GM18867 (cell line): ENCODE measurements around the gene SHANK2.
"Not testable (repeated sequence)": the region's sequence is repeated elsewhere in the genome, so short reads cannot be mapped to it uniquely, and the experiment has no call there.

Experiments used
- ATAC-seq: cut with Tn5 transposase; IDR thresholded peaks from one replicate; pipeline ENCODE4 v1.9.1; 2021; ENCODE audit warnings: mild to moderate bottlenecking, moderate library complexity; ENCODE audit not compliant: unreplicated experiment

The SHANK2 gene

DNA sequence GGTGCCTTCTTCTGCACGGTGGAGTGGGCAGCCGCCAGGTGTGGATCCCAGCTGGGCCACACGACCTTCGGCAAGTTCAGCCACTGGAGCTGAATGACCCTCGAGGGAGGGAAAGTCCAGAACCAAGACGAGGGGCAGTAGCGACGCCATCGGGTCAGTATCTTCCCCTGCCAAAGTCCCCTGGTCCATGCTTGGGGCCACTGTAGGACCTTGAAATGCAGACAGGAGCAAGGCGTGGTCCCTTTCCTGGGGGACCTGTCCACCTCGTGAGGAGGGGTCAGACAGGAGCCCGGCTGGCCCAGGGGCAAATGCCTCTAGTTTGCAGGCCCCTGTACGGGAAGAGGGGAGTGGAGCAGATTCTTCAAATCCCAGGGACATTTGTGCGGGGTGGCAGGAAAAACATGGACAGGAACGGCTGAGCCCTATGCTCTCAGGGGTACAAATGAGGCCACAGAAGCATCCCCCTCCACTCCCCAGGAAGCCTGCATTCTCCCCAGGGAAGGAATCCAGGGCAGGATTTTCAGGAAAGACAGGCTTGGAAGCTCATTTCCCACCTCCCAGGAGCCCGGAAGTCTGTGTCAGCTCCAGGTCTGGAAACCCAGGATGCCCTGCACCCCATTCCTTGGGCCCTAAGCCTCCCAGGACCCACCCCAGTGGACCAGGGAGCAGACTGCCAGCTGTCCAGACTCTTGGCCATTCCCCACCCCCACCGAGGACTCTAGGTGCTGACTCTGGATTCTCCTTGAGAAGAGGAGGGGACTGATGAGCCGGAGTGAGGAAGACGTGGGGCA is 6.6 kb downstream of the SHANK2 start:
- no peak for ATAC-seq

DNA sequence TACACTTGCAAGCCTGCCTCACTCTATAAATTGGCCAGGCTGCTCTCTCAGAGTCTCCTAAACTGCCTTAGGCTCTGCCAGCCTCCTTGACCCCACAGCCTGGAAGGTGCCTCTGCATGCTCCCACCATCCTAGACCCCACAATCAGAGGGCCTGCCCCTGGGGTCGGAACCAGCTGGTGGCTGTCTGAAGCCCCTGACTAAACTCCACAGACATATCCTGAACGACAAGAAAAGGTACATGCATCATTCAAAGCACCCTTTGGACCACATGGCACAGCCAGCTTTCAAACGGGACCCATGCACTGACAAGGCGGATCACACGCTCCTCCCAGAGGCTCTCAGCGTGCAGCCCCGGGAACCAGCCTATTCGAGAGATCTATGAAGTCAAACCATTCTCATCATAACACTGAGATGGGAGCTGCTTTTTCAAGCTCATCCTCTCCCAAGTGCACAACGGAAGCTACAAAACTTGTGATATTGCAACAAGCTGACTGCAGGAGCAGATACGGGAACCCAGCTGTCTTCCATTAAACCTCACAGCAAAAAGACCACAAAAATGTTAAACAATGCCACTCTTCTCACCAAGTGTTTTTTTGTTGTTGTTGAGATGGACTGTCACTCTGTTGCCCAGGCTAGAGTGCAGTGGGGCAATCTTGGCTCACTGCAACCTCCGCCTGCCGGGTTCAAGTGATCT is 8.1 kb downstream of the SHANK2 start:
- no peak for ATAC-seq

DNA sequence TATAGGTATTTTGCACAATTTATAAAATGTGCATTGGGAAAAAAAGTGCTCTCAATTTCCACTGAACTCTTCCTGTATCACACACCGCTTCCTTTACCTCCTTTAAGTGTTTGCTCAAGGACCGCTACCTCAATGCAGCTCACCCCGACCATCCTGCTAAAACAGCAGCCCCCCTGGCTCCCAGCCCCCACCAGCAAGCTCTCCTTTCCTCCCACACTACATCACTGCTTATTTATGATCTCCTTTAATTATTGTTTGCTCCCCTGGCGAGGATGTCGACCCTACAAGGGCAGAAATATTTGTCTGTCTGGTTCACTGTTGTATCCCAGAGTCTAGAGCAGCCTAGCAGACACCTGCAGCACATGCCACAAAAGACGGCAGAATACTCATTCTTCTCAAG is 10.0 kb downstream of the SHANK2 start:
- ATAC-seq, result no peak

DNA sequence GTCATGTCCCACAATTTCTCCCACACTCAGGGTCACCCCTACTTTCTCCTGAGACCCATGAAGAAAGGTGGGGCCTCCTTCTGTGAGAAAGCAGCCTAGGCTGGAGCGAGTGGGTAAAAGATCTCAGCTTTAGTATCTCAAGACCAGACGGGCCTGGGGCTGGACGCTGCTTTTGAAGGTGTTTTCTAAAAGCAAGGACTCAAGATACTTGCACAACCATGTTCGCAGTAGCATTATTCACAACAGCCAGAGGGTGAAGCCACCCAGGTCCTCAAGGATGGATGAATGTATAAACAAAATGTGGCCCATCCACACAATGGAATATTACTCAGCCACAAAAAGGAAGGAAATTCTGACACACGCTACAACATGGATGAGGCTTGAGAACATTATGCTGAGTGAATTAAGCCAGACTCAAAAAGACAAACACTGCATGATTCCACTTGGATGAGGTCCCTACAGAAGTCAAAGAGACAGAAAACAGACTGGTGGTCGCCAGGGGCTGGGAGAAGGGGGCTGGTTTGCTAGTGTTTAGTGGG is 10.6 kb downstream of the SHANK2 start:
- no peak for ATAC-seq

DNA sequence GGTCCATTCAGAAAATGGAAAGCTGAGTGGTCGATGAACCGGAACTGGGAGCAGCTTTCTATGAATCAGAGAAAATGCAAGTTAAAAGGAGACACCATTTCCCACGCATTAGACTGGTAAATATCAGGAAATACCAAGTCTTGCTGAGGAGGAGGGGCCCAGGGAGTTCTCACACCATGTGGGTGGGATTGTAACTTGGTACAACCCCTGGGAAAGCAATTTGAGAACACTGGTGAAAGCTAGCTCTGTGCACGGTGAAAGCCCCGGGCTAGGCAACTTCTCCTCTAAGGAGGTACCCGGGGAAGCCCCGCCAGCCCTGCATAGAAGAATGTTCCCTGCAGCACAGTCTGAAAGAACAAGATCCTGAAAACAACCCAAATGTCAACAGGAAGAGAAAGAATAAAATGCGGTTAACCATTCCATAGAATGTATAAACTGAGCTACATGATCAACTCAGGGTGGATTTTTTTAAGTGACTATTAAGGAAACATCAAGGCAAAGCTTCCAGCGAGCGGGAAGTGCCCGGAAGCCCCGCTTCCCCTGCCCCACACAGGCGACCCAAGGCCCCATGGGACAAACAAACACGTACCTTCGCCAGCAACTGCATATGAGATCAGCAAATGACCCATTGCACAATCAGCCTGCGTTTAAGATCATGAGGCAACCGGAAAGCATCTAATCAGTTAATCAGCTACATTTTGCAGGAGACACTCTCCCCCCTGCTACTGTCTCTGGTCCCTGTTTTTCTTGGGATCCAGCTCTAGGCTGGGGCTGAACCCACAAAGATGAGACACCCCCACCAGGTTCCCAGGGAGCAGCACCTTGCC is 11.3 kb downstream of the SHANK2 start:
- ATAC-seq, result no peak

DNA sequence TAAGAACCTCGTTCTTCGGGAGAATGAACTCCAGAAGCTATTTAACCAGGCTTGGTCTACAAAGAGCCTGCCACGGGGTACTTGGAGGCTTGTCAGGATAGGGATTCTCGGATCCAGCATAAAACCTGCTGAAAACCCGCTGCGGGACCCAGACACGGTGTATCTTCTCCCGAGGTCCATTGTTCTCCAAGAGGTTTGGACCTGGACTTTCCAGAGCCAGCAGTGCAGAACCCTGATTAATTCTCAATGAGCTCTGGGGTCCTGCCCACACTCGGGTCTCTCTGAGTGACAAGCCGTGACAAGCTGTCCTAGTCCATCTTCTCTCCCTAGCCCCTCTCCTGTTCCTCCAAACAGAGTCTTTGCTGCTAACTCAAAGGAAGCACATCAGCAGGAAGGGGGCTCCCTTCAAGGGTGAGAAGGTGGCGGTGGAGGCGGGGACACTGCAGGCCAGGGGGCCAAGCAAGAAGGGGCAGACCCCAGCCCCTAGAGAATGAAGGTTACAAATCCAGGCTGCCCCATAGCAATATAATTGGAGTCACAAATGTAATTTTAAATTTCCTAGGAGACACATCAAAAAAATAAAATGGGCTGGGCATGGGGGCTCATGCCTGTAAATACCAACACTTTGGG is 12.2 kb downstream of the SHANK2 start:
- no peak for ATAC-seq

DNA sequence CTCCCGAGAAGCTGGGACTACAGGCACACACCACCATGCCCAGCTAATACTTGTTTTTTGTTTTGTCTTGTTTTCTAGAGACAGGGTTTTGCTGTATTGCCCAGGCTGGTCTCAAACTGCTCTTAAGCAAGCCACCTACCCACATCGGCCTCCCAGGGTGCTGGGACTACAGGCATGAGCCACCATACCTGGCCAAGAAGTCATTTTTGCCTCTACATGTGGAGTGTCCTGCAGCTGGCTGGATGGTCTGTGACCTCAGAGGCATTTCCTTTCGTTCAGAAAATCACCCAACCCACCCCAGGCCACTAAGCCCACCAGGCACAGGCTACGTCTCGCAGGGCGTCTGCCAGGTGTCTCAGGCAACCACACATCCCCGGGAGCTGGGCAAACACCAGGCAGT is 12.8 kb downstream of the SHANK2 start:
- ATAC-seq, result no peak

DNA sequence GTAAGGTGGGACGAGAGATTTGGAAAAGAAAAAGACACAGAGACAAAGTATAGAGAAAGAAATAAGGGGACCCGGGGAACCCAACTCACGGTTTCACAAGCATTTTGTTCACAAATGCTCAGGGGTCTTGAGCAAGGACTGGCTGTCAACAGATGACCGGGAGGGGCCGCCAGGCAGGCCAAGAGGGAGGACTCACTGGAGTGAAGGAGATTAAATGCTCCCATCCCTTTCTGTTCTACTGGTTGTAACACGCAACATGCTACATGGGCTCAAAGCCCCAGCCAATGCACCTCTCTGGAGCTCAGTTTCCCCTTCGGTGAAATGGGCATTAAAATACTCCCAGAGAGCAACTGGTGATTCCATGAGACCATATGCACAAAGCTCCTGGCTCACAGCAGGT is 13.4 kb downstream of the SHANK2 start:
- ATAC-seq, result no peak

DNA sequence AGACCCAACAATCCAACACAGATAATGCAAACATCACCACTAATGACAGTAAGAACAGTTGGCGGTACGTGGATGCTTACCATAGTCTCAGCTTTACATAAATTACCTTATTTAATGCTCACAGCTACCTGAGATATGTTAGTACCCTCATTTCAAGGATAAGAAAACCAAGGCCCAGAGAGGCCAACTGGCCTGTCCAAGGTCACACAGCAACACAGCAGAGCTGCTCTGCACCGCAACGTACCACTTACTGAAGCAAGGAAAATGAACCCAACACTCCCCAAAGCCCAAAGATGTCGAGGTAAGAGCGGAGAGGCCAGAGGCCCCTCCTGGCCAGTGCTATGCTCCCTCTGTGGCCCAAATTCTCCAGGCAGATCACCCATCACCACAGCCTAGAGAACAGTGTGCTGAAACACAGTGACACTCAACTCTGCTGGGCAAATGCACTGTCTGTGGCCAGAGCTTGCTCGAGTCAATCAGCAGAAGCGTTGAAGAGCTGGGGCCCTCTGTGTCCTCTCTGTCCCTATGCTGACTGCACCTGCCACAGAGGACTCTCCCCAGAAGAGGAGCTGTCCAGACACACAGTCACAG is 14.0 kb downstream of the SHANK2 start:
- no peak for ATAC-seq

DNA sequence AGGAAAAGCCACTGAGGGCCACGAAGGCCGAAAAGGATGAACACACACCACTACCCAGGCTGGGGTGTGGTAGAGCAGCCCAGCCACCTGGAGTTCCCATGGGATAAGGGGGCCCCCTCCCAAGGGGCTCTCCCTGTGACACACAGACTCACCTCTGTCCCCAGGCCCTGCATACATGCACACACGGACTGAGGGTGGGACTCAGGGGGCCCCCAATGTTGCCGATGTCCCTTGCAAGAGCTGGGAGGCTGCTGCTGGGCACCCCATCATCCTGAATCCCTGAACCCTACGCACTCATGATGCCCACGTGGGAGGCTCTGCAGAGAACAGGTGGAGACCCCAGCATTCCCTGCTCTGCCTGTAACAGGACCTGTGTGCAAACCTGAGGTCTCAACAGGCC is 14.5 kb downstream of the SHANK2 start:
- ATAC-seq, result no peak

DNA sequence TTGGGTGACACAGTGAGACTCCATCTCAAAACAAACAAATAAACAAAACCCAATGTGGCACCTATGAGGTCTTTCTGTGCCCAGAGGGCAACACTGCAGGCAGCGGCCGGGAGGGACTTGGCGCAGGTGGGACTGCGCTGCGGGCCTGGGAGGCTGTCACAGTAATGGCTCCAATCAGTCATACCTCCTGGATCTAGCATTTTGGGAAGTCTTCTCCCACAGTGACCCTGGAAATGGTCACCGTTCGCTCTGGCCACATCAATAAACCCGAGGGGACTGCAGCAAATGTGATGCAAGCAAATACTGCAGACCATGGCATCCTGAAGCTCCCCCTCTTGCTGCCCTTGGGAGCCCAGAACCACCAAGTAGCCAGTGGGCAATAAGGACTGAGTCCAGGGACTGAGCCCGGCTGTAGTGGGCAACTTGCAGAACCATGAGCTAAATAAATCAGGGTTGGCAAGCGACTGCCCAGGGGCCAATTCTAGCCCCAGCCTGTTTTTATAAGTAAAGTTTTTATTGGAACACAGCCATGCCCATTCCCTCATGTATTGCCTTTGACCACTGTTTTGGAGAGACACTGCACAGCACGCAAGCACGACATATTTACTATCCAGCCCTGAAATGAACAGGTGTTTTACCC is 15.4 kb downstream of the SHANK2 start:
- ATAC-seq, result no peak

DNA sequence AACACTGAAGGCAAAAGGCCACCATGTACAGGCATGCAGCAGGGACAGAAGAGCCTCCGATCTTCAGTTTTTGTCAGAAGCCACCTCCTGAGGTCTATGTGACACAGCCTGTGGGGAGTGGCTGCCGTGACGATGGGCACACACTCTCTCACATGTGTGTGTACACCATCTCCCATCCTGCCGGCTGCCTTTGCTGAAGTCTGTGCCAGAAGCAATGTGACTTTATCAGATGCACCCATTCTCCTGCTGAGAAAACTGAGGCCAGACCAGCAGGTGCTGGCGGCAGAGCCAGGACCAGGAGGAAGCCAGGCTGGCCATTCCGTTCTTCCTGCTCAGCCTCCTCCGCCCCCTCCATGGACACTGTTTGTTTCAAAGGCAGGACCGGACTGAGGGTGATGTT is 16.7 kb downstream of the SHANK2 start:
- no peak for ATAC-seq

DNA sequence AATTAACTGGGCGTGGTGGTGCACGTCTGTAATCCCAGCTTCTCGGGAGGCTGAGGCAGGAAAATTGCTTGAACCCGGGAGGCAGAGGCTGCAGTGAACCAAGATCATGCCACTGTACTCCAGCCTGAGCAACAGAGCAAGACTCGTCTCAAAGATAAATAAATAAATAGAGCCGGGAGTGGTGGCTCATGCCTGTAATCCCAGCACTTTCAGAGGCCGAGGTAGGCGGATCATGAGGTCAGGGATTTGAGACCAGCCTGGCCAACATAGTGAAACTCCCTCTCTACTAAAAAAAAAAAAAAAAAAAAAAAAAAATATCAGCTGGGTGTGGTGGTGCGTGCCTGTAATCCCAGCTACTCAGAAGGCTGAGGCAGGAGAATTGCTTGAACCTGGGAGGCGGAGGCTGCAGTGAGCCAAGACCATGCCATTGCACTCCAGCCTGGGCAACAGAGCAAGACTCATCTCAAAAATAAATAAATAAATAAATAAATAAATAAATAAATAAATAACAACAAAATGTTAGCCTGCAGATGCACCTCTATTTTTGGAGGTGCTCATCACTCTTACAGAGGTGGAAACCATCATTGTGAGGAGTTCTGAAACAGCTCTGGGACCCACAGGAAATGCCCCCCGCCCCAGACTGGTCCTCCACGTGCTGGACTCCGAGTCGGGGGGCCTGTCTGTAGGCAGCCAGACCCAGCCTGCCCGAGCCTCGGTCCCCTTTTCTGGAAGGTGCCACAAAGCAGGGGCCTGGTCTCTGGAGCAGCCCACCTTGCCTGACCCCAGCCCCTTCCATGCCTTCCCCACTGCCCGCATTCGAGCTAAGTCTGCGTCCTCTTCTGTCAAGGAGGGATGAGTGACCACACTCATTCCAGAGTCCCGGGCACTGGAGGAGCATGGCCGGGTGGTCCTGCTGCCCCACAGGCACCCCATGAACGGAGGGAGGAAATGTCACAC is 18.2 kb downstream of the SHANK2 start:
- not testable (repeated sequence) for ATAC-seq

DNA sequence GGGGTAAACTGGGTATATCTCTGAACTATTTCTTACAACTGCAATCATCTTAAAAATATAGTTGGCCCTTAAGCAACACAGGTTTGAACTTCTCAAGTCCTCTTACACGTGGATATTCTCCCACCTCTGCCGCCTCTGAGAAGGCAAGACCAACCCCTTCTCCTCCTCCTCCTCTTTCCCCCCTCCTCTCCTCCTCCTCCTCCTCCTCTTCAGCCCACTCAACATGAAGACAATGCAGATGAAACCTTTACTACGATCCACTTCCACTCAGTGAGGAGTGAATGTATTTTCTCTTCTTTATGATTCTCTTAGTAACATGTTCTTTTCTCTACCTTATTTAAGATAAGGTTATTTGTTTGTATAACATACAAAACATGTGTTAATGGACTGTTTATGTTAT is 20.0 kb downstream of the SHANK2 start:
- ATAC-seq, result no peak

DNA sequence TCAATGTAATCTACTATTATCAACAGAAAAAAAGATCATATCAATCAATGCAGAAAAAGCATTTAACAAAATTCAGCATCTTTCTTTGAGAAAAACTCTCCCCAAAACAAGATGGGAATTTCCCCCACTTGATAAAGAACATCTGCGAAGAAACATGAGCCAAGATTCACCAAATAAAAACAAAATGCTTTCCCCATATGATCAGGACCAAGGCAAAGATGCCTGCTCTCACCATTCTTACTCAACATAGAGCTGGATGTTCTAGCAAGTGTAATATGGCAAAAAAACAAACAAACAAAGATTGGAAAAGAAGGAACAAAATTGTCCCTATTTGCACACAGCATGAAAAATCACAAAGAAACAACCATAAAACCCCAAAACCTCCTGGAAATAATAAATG is 23.4 kb downstream of the SHANK2 start:
- ATAC-seq, result no peak

DNA sequence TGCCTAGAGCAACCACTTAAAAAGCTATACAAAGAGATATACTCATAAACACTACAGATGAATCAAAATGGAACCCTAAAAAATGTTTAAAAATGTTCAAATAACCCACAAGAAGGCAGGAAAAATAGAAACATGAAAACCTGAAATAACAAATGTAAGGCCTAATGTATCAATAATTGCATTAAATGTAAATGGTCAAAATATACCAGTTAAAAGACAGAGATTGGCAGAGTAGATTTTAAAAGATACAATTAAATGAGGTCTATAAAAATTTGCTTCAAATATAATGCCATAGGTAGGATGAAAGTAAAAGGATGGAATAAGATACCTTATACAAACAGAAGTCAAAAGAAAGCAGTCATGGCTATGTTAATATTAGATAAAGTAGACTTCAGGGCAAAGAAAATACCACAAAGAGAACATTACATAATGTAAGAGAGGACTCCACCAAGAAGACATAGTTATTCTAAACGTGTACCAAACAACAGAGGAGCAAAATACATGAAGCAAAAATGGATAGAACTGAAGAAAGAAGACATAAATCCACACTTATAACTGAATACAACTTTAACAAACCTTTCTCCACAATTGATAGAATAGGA is 25.2 kb downstream of the SHANK2 start:
- ATAC-seq, result no peak

DNA sequence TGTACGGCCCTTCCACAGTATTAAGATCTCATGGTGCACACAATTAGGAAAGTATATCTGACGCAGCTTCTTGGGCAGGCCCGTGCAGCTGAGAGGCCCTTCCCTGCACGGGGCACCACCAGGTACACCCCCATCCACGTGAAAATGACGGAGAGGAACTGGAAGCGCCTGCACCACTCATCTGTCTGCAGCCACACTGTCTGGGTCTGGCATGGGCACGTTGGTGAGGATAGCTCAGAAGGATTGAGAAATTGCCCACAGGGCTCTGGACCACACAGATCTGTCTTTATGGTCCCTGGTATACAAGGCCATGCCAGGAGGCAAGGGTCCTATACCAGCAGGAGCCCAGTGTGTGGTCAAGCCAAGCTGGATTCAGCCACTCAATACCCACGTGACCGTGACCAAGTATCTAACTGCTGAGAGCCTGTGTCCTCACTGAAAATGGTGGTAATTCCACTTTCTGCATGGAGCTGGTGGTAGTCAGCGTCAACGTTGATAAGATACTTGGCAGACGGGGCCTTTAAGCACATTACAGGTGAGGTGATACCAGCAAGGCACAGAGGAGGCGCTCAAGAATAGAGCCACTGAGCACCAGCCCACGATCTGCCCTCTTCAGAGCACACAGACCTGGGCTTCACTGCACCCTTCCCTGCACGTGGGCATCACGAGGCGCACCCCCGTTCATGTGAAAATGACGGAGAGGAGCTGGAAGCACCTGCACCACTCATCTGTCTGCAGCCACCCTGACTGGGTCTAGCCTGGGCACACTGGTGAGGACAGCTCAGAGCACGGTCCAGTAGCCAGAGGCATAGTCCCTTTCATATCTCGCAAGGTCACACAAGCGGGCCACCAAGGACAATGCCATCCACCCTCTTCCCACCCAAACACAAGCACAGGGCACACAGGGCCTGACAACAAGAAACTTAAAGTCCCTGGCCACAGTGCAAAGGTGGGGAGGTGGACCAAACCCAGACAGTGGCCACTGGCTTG is 28.4 kb downstream of the SHANK2 start:
- ATAC-seq, result no peak

DNA sequence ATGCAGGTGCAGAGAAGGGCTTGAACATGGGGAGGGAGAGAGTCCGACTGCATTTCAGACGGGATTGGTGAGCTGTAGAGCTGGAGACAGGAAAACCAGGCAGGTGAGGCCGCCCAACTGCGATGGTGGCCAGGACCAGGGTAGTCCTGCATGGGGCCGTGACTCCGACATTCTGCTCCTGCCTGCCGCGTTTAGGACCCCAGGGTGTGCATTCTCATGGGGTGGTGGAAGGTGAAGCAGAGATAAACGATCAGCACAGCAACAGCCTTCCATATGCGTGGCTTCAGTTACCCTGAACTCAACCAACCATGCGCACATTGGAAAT is 29.3 kb downstream of the SHANK2 start:
- no peak for ATAC-seq
